T follicular helper cell (primary cell): ENCODE results near the gene TMEM132D.

ENCODE experiments used
- DNase-seq: peaks from one replicate; pipeline ENCODE4 v3.0.0-alpha.2; 2020; ENCODE audit warnings: low read depth

TMEM132D gene

DNA sequence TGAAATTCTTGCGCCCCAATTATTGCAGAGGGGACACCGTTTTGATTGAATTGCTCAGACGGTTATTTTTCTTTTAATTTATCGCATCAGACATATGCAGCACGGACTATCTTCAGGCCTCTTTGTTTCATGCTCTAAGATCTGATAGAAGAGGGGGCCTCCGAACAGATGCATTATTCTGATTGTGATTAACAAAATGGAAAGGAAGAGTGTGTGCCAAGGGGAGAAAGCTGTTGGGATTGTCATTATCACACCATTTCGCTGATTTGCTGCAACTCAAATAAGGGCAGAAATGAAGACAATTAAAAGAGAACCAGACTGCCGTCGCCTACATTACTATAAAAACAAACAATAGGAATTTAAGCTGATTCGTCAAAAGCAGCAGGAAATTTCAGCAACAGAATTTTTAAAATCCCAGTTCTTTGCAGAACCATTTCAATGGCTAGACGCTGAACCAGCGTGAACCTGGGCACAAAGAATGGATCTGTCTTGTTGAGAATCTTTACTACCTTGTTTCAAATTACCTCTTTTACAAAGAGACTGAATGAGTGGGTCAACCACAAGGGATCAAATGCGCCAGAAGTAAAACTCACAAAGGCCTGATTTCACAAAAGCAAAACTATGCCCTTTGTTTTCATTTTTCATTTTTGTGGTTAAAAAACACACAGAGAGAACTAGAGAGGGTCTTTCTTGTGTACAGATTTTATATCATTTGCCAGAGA, 30.6 kb downstream of the TMEM132D start:
- DNase-seq, result no peak

DNA sequence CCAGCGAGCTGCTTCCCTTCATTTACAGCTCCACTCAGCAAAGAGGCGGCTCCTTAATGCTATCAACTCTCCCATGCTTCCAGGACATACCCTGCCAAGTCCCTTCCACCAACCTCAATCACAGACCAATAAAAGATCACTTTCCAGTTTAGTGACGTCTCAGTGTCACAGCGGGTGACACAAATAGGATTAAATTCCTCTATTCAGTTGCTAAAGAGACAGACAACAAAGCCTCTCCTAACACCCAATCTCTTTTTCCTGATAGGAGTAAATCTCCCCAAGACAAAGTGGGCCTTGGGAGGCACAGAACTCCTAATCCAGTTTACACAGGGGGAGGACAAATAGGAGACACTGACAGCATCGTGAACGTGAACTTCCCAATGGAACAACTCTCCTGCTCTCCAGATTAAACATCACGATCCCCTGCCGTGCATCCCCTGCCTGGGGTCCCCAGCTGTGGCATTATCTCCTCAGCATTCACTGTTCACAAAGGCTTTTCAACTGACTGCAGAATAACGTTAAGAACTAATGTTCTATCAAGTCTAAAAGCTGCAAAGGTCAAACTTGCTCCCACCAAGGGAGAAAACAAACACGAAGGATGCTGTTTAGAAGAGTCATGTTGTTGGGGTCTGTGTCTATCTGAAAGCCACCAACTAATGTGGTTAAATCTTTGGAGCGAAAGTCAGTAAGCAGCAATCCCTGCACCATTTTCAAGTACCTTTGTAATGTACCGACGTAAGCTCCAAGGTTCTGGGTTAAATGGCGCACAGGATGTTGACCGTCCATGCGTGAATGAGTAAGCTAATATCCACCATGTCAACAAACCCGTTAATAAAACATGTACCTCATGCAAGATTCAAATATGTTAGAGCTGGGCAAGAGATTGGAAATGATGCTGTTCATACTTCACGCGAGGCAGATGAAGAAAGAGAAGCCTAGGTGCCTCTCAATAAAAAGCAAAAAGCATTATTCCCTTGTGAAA, 31.5 kb downstream of the TMEM132D start:
- DNase-seq, result no peak

DNA sequence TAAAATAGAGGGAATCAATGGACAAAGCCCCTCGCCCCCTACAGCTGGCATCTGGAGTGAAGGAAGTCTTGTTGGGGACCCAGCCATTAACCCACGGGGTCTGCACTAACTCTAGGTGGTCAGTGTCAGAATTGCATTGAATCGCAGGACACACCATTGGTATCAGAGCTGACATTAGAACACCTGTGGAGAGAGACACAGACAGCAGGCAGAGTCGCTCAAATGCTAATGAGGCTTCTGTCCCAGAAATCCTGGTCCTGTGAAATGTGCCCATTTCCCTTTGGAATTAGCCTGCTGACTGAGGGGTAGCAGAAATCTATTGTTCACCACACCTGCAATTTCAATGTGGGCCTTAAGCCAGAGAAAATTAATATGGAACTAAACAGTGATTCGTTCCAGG, 33.0 kb downstream of the TMEM132D start:
- DNase-seq, result no peak

DNA sequence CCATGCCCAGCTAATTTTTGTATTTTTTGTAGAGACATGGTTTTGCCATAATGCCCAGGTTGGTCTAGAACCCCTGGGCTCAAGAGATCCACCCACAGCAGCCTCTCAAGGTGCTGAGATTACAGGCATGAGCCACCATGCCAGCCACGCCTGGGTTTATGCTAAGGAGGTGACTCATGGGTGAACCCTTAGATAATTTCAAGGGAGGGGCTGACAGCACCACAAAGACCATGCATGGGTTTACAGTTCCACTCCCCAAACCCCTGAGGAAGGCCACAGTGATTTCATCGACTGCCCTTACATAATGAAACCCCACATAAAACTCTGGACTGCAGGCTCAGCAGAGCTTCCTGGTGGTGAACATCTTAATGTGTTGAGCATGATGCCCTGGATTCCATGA, 33.7 kb downstream of the TMEM132D start:
- DNase-seq, result no peak

DNA sequence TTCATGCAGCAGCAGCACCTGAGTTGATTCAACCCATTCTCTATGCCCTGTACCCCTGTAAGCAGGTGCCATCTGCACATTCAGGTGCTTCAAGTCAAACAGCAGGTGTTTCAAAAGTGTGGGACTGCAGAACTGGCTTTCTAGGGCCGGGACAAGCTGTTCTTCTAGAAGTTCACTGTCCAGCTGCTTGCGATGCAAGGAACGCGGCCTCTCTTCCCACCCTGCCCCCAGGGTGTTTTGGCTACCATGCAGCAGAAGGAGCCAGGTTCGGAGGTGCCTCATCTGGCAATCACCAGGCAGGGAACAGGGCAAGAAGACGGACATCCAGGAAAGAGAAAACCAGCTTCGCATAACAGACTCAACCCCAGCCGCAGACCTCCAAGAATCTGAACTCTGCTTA, 35.2 kb downstream of the TMEM132D start:
- no peak for DNase-seq

DNA sequence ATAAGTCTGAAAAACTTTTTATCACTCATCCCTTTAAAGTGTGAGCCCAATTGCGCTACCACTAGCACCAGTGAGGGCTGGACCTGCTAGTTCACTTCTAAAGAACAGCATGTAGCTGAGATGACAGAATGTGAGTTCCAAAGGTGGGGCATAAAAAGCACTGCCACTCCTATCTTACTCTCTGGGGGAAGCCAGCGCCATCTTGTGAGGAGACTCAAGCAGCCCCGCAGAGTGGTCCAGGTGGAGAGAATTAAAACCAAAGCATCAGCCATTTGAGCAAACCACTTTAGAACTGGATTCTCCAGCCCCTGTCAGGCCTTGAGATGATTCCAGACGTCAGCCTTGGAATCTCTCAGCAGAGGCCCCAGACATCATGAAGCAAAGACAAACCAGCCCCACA, 39.9 kb downstream of the TMEM132D start:
- no peak for DNase-seq

DNA sequence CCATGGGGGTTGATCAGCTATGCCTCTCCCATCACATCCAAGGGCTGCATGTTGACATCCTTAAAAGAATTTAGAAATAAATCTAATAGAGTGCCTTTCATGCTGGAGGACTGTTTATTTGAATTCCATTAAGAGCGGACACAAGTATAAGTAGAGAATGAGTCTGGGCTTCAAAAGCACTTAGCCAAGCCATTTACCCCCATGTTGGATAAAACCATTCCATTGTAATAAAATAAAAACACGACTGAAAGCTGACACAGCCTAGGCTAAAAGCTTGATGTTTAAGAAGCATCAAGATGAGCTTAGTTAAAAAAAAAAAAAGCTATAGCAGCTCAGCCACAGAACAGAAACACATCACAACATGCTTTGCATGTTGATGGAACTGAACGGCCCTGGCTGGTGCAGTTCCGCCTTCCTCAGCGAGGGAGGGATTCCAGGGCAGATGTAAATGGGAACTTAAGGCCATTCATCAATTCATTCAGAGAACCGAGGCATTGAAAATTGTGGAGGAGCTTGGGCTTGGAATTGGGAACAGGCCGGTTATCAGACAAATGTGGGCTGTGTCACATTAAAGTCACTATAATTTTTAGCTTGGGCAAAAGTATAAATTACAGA, 41.2 kb downstream of the TMEM132D start:
- no peak for DNase-seq

DNA sequence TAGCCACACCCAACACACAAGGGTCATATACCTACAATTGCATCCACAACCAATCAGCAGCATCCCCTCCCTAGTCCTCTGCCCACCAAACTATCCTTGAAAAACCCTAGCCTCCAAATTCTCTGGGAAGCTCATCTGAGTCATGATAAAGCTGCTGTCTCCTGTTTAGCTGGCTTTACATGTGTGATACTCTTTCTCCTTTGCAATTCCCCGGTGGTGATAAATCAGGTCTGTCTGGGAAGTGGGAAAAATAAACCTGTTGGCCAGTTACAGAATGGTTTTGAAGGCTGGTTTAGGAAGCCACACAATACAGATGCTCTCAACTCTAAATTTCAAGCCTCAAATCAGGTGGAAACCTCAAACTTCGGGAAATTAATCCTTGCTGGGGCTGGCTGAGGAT, 41.9 kb downstream of the TMEM132D start:
- no peak for DNase-seq

DNA sequence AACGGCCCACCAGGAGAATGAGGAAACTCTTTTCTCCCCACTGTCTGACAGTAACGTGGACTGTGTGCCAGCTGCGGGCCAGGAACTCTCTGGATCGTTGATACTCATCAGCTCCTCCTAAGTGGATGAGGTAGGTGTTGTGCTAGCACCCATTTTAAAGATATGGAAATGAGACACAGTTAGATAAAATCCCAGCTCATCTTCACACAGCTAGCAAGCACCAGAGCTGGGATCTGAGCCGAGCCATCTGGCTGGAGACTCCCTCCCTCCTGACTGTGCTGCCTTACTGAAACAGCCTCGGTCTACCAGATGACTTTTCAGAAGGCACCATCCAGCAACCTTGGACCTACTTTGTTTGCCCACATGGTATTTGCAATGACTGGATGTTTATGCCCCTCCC, 49.2 kb downstream of the TMEM132D start:
- DNase-seq, result no peak

DNA sequence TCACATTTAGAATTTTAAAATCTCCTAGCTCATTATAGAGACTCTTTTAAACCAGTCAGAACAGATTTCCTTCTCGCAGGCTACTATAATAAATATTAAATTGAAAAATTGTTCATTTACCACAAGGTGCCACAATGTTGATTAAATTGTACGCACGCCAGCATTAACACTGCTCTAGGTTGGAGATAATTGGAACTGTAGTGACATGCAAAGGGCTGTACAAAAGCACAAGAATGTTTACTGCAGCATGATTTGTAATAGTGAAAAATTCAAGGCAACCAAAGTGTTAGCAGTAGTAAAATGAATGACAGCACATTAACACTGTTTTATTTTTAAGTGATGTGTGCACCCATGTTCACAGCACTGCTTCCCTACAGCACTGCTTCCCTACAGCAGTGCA, 52.5 kb downstream of the TMEM132D start:
- DNase-seq, result no peak

DNA sequence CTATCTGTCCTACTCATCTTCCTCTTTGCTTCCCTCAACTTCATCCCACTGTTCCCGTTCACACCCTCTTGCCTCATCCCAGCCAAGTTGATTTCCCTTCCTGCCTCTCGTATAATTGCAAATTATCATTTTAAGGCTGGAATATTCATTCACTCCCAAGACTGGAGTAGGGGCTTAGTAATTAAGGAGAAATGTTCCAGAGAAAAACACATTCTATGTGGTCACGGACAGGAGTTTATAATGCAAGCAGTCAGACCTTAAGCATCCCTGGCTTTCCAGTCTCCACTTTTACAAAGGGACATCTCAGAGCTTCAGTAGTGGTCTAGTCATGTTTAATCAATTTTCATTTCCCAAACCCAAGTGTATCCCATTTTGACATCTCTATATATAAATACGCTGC, 54.9 kb downstream of the TMEM132D start:
- DNase-seq, result no peak

DNA sequence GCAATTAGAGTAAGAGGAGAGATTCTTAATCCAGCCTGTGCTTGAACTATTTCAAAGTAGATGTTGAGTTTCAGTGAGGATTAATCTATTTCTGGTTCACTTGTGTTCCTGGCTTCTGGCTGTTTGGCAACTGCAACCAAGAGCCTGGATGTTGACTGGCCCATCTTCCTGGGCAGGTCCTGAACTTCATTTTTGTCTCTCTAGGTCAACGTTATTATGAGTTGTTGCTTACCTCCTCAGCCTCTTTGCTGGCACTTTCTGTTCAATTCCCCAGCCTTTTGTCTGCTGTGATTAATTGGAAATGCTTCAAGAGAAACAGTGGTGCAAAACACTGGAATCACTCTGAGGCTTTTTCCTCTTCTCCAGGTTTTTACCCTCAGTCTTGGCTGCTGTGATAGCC, 56.8 kb downstream of the TMEM132D start:
- no peak for DNase-seq

DNA sequence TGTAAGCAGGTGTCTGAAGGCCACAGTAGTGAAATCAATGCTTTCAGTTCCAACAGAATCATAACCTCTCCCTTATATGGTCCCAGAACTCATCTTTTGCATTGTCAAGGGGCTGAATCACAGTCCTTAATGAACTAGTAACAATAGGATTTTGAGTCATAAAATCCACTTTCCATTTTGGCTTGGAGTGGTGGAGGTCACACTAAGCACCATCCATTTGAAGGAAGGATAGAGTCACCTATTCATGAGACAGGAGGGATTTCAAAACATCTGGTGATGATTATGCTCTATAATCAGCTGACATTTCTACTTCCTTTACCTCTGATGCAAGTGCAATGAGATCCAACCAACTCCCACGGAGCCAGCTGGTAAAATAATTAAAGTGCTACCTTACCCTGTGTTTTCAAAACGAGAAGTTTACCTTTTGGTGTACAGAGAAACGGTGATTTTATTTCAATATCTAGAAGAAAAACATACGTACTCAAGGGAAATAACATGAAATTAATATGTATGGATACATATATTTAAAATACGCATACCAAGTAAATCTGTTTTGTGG, 59.1 kb downstream of the TMEM132D start:
- no peak for DNase-seq

DNA sequence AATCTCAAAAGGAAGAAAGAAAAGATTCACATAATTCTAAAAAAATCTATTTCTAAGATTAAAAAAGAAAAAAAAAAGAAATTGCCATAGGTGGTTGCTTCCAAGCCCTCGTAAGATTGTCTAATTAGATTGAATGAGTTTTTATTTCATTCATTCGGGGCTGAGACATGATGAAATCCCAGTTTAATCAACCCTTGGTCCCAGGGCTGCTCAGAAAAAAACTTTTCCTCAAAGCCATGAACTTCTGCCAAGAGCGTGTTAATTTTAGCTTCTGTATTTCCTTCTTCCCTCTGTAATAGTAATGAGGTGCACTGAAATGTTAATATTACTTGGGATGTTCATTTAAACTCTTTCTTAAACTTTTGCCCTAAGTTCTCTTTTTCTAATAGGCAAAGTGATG, 62.6 kb downstream of the TMEM132D start:
- DNase-seq, result no peak

DNA sequence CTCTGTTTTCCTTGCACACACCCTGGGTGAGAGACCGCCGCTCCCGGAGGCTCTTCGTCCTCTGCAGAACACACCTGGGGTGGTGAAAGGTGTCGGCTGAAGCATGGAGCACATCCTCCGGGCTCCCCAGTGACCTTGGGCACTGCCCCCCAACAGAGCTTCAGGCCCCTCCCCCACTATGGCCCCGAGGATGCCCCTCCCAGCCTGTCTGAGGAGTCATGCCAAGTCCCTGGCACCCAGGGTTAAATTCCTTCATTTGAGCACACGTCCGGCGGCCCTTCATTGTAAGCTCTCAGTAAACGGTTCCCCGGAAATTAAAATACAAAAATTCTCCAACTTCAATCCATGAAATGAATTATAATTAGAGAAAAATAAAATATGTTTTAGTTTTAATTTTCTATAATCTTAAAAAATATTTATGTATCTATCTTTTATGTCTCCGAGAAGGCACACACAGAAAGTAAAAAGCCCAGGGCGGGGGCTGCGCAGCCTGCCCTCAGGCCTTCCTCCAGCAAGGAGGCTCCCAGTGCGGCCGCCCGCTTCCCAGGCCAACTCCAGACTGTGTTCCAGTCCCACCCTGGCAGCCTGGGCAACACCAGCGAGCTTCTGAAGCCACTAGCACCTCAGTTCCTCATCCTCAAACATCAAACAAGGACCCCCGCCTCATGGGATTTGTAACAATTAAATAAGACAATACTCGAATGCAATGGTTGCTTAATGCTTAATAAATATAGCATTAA, 63.5 kb downstream of the TMEM132D start:
- DNase-seq, result no peak

DNA sequence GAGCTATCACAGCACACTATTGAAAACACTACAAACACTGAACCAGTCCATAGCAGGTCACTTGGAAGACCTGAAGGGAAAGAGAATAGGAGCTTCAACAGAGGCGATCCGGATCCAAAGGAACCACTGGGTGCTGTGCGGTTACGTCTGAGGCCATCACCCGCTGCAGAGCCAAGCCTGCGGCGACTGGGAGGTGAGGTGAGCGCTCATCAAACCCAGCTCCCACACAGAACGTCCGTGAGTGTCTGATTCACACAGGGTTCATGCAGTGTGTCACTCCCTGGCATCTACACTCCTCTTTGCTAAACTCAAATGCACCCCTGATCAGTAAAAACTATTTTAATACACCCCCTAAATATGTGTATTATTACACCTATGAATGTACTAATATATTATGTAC, 64.1 kb downstream of the TMEM132D start:
- no peak for DNase-seq

DNA sequence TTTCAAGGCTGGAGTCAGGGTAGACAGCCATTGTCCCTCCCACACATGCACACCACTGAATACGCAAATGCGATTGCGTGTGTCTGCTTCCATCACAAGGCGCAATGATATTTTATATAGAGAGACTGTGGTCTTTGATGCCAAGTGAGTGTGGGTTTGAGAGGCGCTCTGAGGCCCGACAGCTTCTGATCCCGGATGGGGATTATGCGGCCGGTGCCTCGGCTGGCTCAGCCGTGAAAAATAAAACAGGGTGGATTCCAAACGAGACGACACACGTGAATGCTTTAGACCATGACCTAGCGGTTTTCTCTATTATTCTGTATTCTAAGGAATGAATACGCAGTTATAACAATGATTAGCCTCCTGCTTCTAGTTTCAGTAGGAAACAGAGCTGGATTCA, 72.5 kb downstream of the TMEM132D start:
- no peak for DNase-seq

DNA sequence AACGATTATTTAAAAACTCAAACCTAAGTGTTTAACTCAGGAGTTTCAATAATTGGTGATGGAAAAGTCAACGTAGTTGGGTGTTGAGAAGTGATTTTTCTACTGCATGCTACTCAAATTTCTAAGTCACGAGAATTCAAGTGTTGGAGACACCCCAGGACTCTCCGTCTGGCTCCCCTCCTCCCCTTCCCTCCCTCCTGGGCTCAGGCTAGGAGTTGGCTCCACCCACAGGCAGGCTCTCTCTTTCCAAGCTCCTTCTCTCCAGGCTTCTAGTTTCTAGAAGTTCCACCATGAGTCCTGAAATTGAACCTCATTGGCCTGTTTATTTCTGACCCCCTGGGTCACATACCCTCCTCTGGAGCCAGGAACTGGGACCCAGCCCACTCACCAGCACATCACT, 73.0 kb downstream of the TMEM132D start:
- DNase-seq, result no peak

DNA sequence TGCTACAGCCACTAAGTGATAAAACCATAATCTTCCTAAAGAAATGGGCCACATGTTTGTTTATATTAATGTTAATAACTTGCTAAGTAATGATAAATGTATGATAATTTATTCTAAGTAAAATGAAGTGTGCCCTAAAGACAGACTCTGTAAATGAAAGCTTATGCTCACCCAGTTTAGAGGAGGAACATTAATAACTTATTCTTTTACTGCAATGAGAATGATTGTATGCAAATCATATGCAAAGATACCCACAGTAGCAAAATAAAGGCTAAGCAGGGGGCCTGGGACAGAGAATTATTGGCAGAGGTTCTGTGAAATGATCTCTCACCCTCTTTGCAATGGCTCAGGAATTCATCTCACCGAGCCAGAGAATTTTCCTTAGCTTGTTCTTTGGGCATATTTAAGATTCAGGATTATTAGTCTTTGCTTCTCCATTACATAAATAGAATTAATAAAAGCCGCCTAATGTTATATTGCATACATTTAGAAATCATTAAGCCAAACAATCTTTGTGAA, 75.9 kb downstream of the TMEM132D start:
- DNase-seq, result no peak

DNA sequence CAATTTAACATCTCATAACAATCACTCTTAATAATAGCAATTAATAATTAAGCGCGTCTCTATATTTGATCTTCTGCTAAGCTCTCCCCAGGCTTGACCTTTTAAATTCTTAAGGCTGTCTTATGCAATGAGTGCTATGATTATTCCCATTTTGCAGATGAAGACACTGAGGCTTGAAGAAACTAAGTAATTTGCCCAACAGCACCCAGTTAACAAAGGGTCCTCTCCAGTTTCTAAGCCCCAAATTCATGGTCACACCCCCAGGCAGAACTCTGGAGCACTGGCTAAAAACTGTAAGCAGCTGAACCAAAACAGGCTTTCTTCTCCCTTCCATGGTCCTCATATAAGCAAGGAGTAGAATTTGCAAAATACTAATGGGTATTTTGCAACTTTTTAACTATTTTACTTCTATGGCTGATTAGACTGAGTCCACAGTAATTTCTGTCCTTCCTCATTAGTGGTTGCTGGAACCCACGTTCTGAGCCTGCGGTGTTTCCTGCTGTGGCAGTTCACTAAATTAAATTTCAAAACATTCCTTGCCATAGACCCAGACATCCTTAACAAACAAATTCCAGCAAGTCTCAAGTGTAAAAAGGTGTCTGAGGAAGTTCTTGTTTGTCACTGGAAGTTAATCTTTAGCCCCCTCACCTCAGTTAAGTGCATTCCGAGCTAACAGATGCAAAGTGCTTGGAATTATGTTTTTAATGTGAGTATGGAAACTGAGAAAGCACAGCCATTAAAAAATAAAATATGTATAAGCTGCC, 76.5 kb downstream of the TMEM132D start:
- no peak for DNase-seq

DNA sequence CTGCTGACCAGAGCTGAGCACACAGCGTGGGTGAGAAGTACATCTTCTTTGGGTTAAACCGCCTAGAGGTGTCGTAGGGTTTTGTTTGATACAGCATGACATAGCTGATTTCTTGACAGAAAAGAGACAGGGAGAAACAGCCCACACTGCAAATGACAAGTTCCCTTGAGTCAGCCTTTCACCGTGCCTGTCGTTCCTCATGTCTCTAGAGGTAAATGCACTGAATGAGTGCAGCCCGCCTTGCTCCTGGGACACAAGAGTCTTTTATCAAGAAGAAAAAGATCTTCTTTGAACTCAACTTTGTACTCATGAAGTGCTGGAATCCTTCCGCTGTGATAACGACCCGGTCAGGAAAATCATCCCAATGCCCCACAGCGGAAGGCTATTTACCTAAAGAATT, 77.6 kb downstream of the TMEM132D start:
- DNase-seq, result no peak
